HCT116 (cell line): ENCODE measurements around the gene CCDC148. TPM values are rescaled to one million over a fixed set of nuclear protein-coding genes. Genes with fewer than 3 reads are reported as not detected.

Source experiments
- ATAC-seq: fragments of 200-7000 bp; cut with Tn5 transposase; 2 replicates; pipeline ENCODE4 v1.9.1; 2020; ENCODE audit warnings: mild to moderate bottlenecking, moderate library complexity
- Bru-seq: library from RNA; stranded (reverse); fragments of 400-500 nt; gene quantifications from one replicate; lab custom pipeline; 2021; lab: Mats Ljungman, UMichigan
- BruChase-seq, 2 experiments: library from RNA; stranded (reverse); fragments of 400-500 nt; gene quantifications; one replicate each; lab custom pipeline; 2021; lab: Mats Ljungman, UMichigan
- BruUV-seq: library from RNA; stranded (reverse); fragments of 400-500 nt; replicated peaks from 2 replicates; lab custom pipeline; 2021; lab: Mats Ljungman, UMichigan
- CTCF ChIA-PET: fragments of 300-600 bp; sonication (Branson Sonifier 250); formaldehyde crosslinking; loops from one replicate; lab custom pipeline; 2021; ENCODE audit warnings: antibody characterized with exemption; lab: Charles Lee
- POLR2A ChIA-PET: fragments of 300-600, 350-600 bp; sonication (Branson Sonifier 250); formaldehyde crosslinking; loops from one replicate; lab custom pipeline; 2021; ENCODE audit warnings: antibody characterized with exemption; lab: Charles Lee
- RAD21 ChIA-PET, 2 experiments: fragments of 300-600 bp; sonication (Branson Sonifier 250); formaldehyde crosslinking; loops; one replicate each; lab custom pipeline; 2023; ENCODE audit warnings: low total read pairs in 2 of 2; ENCODE audit not compliant: uncharacterized antibody in 2 of 2, unreplicated experiment in 2 of 2, low non-redundant PET in 1 of 2; lab: Charles Lee
- DNase-seq: peaks from one replicate; pipeline ENCODE4 v3.0.0-alpha.2; 2010; ENCODE audit warnings: low read depth, low spot score
- H2AFZ ChIP-seq: fragments of 200-600 bp; shearing (Covaris generic), sonication (generic); 2 replicates; pipeline ENCODE4 v1.6.1; 2017; ENCODE audit warnings: low read depth, mixed run types, mixed read lengths, antibody characterized with exemption, low read length; ENCODE audit not compliant: poor library complexity, severe bottlenecking
- H3K27ac ChIP-seq: 2 replicates; pipeline ENCODE4 v1.5.1; 2012; ENCODE audit warnings: low read depth, low read length
- H3K27me3 ChIP-seq: fragments of 200-600 bp; sonication (generic); 2 replicates; pipeline ENCODE4 v1.6.1; 2016; ENCODE audit warnings: mixed run types, low read length, mixed read lengths; ENCODE audit not compliant: insufficient read depth
- H3K36me3 ChIP-seq, 2 experiments: fragments of 200-500 bp in 1 of 2; fragments of 200-600 bp in 1 of 2; sonication (Bioruptor generic) in 1 of 2; sonication (generic) in 1 of 2; 2 replicates each; pipeline versions ENCODE4 v1.5.1 to v1.6.1; 2014 to 2016; ENCODE audit warnings: low read length in 2 of 2, inconsistent platforms in 1 of 2, mixed read lengths in 1 of 2, mixed run types in 1 of 2; ENCODE audit not compliant: insufficient read depth in 2 of 2, control insufficient read depth in 1 of 2
- H3K4me1 ChIP-seq, 2 experiments: fragments of 200-600 bp in 1 of 2; sonication (generic) in 1 of 2; 2 replicates each; pipeline versions ENCODE4 v1.5.1 to v1.6.1; 2012 to 2017; ENCODE audit warnings: low read length in 2 of 2, inconsistent platforms in 1 of 2, mild to moderate bottlenecking in 1 of 2, mixed read lengths in 1 of 2, mixed run types in 1 of 2, moderate library complexity in 1 of 2; ENCODE audit not compliant: insufficient read depth in 2 of 2, control insufficient read depth in 1 of 2
- H3K4me2 ChIP-seq: fragments of 200-600 bp; sonication (generic); 2 replicates; pipeline ENCODE4 v1.6.1; 2017; ENCODE audit warnings: mixed run types, low read length, mixed read lengths
- H3K4me3 ChIP-seq, 2 experiments: fragments of 200-600 bp in 1 of 2; sonication (generic) in 1 of 2; replicated peaks in 1 of 2; 2 replicates each; pipeline ENCODE4 v1.5.1; 2011 to 2016; ENCODE audit warnings: low read length in 2 of 2, control low read depth in 1 of 2, low read depth in 1 of 2, mild to moderate bottlenecking in 1 of 2, mixed read lengths in 1 of 2, mixed run types in 1 of 2
- H3K79me2 ChIP-seq: fragments of 200-600 bp; sonication (generic); 2 replicates; pipeline ENCODE4 v1.6.1; 2017; ENCODE audit warnings: mild to moderate bottlenecking, mixed run types, low read length, moderate library complexity, mixed read lengths; ENCODE audit not compliant: insufficient read depth
- H3K9ac ChIP-seq: fragments of 200-600 bp; sonication (generic); 2 replicates; pipeline ENCODE4 v1.6.1; 2016; ENCODE audit warnings: low read length, mixed read lengths
- H3K9me2 ChIP-seq: fragments of 200-600 bp; sonication (generic), shearing (Covaris generic); 2 replicates; pipeline ENCODE4 v1.6.1; 2017; ENCODE audit warnings: mixed run types, mild to moderate bottlenecking, moderate library complexity; ENCODE audit not compliant: insufficient read depth
- H3K9me3 ChIP-seq, 2 experiments: fragments of 200-500 bp in 1 of 2; fragments of 200-600 bp in 1 of 2; sonication (Bioruptor generic) in 1 of 2; sonication (generic) in 1 of 2; 2 replicates each; pipeline ENCODE4 v1.6.1; 2014 to 2017; ENCODE audit warnings: low read length in 2 of 2, mixed read lengths in 2 of 2, inconsistent platforms in 1 of 2, low read depth in 1 of 2, mild to moderate bottlenecking in 1 of 2, mixed run types in 1 of 2, moderate library complexity in 1 of 2; ENCODE audit not compliant: control insufficient read depth in 1 of 2, insufficient read depth in 1 of 2
- H4K20me1 ChIP-seq: fragments of 200-600 bp; sonication (generic), shearing (Covaris generic); 2 replicates; pipeline ENCODE4 v1.6.1; 2017; ENCODE audit warnings: mixed run types, mild to moderate bottlenecking, moderate library complexity; ENCODE audit not compliant: insufficient read depth
- CEBPB ChIP-seq: IDR thresholded peaks from 2 replicates; pipeline ENCODE4 v1.6.1; 2012; ENCODE audit warnings: low read depth
- CTCF ChIP-seq, 3 experiments: fragments of 200-600 bp in 1 of 3; sonication (generic) in 1 of 3; IDR thresholded peaks in 2 of 3; conservative IDR thresholded peaks in 1 of 3; 2 replicates each; pipeline ENCODE4 v1.5.1; 2012 to 2017; ENCODE audit warnings: low read depth in 2 of 3, low read length in 2 of 3, antibody characterized with exemption in 1 of 3, borderline replicate concordance in 1 of 3, control low read depth in 1 of 3, mild to moderate bottlenecking in 1 of 3, mixed read lengths in 1 of 3, mixed run types in 1 of 3, moderate library complexity in 1 of 3; ENCODE audit not compliant: insufficient read depth in 1 of 3
- EGR1 ChIP-seq: IDR thresholded peaks from 2 replicates; pipeline ENCODE4 v1.6.1; 2012; ENCODE audit warnings: low read depth
- EZH2 ChIP-seq: fragments of 200-600 bp; sonication (generic); IDR thresholded peaks from 2 replicates; pipeline ENCODE4 v1.6.1; 2017; ENCODE audit warnings: antibody characterized with exemption, mixed run types
- POLR2AphosphoS5 ChIP-seq: IDR thresholded peaks from 2 replicates; pipeline ENCODE4 v1.6.1; 2011; ENCODE audit warnings: mild to moderate bottlenecking, low read depth, low read length, moderate library complexity
- SP1 ChIP-seq: IDR thresholded peaks from 2 replicates; pipeline ENCODE4 v1.6.1; 2012; ENCODE audit warnings: low read depth
- intact Hi-C: fragments of 100-400 bp; cut with micrococcal nuclease; formaldehyde crosslinking; loops from 2 replicates; pipeline ENCODE4 v1.10.0; 2022
- long read RNA-seq: library from polyadenylated mRNA; unstranded; transcript quantifications from one replicate; pipeline ENCODE4 v2.0.0, GENCODE V29; 2021; ENCODE audit not compliant: unreplicated experiment
- polyA plus RNA-seq: library from polyadenylated mRNA; unstranded; fragments of >200 nt; gene quantifications from 2 replicates; pipeline ENCODE4 v1.2.1, GENCODE V29; 2012; ENCODE audit warnings: missing spikeins
- total RNA-seq: library from RNA; stranded (reverse); gene quantifications from one replicate; pipeline ENCODE4 v1.2.1, GENCODE V29; 2021; ENCODE audit not compliant: unreplicated experiment
- TF ChIP-seq, protein P1 (sequence below): IDR thresholded peaks from 2 replicates; pipeline ENCODE4 v1.6.1; 2012
- TF ChIP-seq, protein P2 (sequence below): IDR thresholded peaks from 2 replicates; pipeline ENCODE4 v1.6.1; 2012

Gene CCDC148
- total RNA-seq (0.59 TPM), Bru-seq, nascent RNA (percentile 30 among the genes with signal in this experiment), BruChase-seq, experiment 1, labeled RNA remaining after a 6-hour chase (percentile 21 among the genes with signal in this experiment), BruChase-seq, experiment 2, labeled RNA remaining after a 2-hour chase (percentile 33 among the genes with signal in this experiment)
- 0.29 and 0.33 TPM in 2 replicates for polyA plus RNA-seq
- long read RNA-seq = 0 reads

DNA sequence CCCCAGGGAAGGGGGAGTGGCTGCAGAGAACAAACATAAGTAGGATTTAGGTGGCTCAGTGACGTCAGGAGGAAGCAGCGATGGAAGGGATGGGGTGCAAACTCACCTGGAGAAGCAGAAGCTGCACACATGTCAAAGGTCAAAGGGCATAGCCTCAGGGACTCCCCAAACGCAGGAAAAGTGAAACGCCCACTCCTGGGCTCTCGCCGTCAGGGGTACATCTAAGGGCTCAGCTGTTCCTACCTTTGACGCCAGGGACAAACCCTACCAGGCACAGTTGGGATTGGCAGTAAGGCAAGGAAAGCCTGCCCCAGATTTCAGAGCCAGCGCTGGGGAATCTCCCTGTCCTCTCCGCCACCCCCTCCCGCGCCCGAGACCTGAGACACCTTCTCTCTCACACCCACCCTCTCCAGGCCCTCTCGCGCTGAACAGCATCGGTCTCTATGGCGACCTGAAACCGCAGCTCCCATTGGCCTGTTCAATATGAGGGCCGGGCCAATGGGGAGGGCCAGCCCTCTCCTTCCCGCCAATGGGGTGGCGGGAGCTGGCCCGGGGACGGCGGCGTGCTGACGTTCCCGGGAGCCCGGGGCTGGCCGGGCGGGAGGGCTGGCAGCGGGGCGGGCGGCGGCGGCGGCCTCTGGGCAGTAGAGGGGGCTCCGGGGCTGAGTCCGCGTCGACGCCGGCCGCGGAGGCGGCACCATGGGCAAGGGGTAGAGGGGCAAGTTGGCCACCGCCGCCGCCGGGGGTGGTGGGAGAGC lies at the start of gene CCDC148, which contains the start of gene PKP4:
Gene CCDC148, minus strand, starts transcription at position 445 of the 758 bp plus-strand sequence. Its CDS starts 314 bp downstream, at position 131.
Gene PKP4, plus strand, starts transcription at position 644 of the 758 bp plus-strand sequence. CDS start 76,233 bp downstream, outside the sequence.
- no peaks in the 10 kb centered on the region for H3K9me3 ChIP-seq
- H3K9ac ChIP-seq = peak within 1 kb of the TSS; percentile 95
- TSS peak; percentile 54 for BruUV-seq

More for the DNA sequence above, at the start of gene CCDC148, which contains the start of gene PKP4:
- ATAC-seq (peak; percentile 86), DNase-seq (peak; percentile 86)
- Histone ChIP-seq H3K4me2 (peak within 1 kb of the TSS; percentile 95), H3K27me3 (no peaks in the 10 kb centered on the region), H3K79me2 (peaks cover 43% of the 10 kb centered on the region), H3K36me3 (no peaks in the 10 kb centered on the region), H3K27ac (peak within 1 kb of the TSS; percentile 85), H2AFZ (peak within 1 kb of the TSS; percentile 67), H4K20me1 (peaks cover 24% of the 10 kb centered on the region; the same call in 1 of the 2 replicates)
- CTCF ChIA-PET = interaction anchor here (1.1 to 1.4 kb wide), 2 partner anchors 9 to 289 kb away, joined by 4 to 5 read pairs; no protein-coding TSS in a partner anchor
- TF ChIP-seq, protein P1, sequence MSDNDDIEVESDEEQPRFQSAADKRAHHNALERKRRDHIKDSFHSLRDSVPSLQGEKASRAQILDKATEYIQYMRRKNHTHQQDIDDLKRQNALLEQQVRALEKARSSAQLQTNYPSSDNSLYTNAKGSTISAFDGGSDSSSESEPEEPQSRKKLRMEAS = peak; percentile 30; the same call in 1 of the 2 replicates
- TF ChIP-seq SP1 (peak; percentile 84), EZH2 (no peak), EGR1 (peak; percentile 58; the same call in 1 of the 2 replicates), CTCF (IDR thresholded peaks at IDR 0.05 in 2 of 3, conservative IDR thresholded peaks at IDR 0.05 in 1 of 3; ENCODE audit: borderline replicate concordance in 1 of 3, insufficient read depth in 1 of 3, low read depth in 2 of 3, low read length in 2 of 3) (no peak), CEBPB (no peak), POLR2AphosphoS5 (peak; percentile 64)
- TF ChIP-seq, protein P2, sequence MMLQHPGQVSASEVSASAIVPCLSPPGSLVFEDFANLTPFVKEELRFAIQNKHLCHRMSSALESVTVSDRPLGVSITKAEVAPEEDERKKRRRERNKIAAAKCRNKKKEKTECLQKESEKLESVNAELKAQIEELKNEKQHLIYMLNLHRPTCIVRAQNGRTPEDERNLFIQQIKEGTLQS = no peak
- TF ChIP-seq, all 23 proteins: peak for 4
- Histone ChIP-seq H3K4me3 (peak within 1 kb of the TSS; percentile 78 to 85), H3K9me2 (no peaks in the 10 kb centered on the region), H3K4me1 (peaks cover 22 to 29% of the 10 kb centered on the region in 2 experiments)
- ChIA-PET POLR2A (interaction anchor here (1.0 kb wide), 1 partner anchor 8 kb away, joined by 3 read pairs; no protein-coding TSS in a partner anchor), RAD21 (interaction anchor here in 1 of 2 experiments (0.7 kb wide), 1 partner anchor 49 kb away, joined by 3 read pairs; no protein-coding TSS in a partner anchor)
- intact Hi-C loops = loop anchor here (5.0 kb wide), 2 partner anchors 296 to 424 kb away; no protein-coding TSS in a partner anchor
